Measurements from ENCODE around the gene HIRA.

DNA sequence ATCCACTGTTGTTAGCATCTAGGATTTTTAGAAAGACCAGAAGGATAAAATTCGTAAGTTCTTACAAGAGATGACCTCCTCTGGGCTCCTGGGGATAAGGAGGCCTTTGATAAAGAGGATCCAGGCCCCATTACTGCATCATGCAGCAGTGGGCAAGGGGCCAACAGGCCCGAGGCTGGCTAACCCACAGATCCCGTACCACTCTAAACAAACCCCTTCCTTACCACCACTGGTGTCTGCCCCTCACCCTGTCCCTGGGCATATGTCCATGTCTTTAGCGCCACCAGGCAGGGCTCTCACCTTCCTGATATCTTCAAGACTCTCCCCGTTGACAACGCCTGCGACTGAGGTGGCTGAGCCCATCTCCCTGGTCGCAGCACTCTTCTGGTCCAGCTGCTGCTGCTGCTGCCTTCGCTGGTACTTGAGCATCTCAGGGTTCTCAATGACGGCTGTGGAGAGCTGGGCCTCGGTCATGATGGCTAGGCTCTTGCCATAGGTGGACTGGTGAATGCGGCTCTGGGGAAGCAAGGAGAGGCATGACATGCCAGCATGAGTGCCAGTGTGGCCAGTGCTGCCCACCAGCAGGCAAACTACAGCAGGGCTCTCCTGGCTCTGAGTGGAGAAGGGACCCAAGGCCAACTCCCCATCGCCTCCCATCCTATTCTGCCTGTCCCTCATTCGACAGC lies 46.2 kb downstream of the HIRA start:
- TF ChIP-seq, protein P1, sequence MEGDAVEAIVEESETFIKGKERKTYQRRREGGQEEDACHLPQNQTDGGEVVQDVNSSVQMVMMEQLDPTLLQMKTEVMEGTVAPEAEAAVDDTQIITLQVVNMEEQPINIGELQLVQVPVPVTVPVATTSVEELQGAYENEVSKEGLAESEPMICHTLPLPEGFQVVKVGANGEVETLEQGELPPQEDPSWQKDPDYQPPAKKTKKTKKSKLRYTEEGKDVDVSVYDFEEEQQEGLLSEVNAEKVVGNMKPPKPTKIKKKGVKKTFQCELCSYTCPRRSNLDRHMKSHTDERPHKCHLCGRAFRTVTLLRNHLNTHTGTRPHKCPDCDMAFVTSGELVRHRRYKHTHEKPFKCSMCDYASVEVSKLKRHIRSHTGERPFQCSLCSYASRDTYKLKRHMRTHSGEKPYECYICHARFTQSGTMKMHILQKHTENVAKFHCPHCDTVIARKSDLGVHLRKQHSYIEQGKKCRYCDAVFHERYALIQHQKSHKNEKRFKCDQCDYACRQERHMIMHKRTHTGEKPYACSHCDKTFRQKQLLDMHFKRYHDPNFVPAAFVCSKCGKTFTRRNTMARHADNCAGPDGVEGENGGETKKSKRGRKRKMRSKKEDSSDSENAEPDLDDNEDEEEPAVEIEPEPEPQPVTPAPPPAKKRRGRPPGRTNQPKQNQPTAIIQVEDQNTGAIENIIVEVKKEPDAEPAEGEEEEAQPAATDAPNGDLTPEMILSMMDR (IDR thresholded peaks at IDR 0.05; ENCODE audit: low read length) = no peak
- no peak for TF ChIP-seq EZH2 (optimal IDR thresholded peaks at IDR 0.05; ENCODE audit: low read depth, low read length)
